UCSD-AML1 (cell line): ENCODE measurements around the gene KIAA1755.
"Not testable (repeated sequence)": the region's sequence is repeated elsewhere in the genome, so short reads cannot be mapped to it uniquely, and the experiment has no call there.

Experiments
- DNase-seq: peaks from one replicate; lab custom pipeline; 2025; ENCODE audit not compliant: unreplicated experiment; lab: John Stamatoyannopoulos, UW

The KIAA1755 gene

GRCh38 chr20:38290829-38291814, 30.6 kb upstream of the KIAA1755 start:
- no peak for DNase-seq

GRCh38 chr20:38286586-38287531, 26.3 kb upstream of the KIAA1755 start:
- DNase-seq, result no peak

GRCh38 chr20:38284893-38285444, 24.4 kb upstream of the KIAA1755 start:
- no peak for DNase-seq

- DNase-seq, result not testable (repeated sequence)
Measured at GRCh38 chr20:38284066-38284650, 23.6 kb upstream of the KIAA1755 start.

- no peak for DNase-seq
Measured at GRCh38 chr20:38283236-38283635, 22.7 kb upstream of the KIAA1755 start.

GRCh38 chr20:38281176-38281915, 20.8 kb upstream of the KIAA1755 start:
- not testable (repeated sequence) for DNase-seq

GRCh38 chr20:38278763-38279162, 18.2 kb upstream of the KIAA1755 start:
- DNase-seq, result no peak

- DNase-seq, result no peak
Measured at GRCh38 chr20:38278131-38278530, 17.6 kb upstream of the KIAA1755 start.

GRCh38 chr20:38277691-38278090, 17.2 kb upstream of the KIAA1755 start:
- DNase-seq, result no peak

- no peak for DNase-seq
Measured at GRCh38 chr20:38277285-38277684, 16.8 kb upstream of the KIAA1755 start.

- no peak for DNase-seq
Measured at GRCh38 chr20:38275815-38276550, 15.4 kb upstream of the KIAA1755 start.

GRCh38 chr20:38272961-38273360, 12.4 kb upstream of the KIAA1755 start:
- DNase-seq, result no peak

- DNase-seq, result no peak
Measured at GRCh38 chr20:38272398-38272797, 11.9 kb upstream of the KIAA1755 start.

GRCh38 chr20:38271608-38272120, 11.1 kb upstream of the KIAA1755 start:
- no peak for DNase-seq

GRCh38 chr20:38270869-38271605, 10.5 kb upstream of the KIAA1755 start:
- no peak for DNase-seq

- DNase-seq, result no peak
Measured at GRCh38 chr20:38269715-38270114, 9.2 kb upstream of the KIAA1755 start.

- no peak for DNase-seq
Measured at GRCh38 chr20:38269040-38269439, 8.5 kb upstream of the KIAA1755 start.

GRCh38 chr20:38267901-38268514, 7.5 kb upstream of the KIAA1755 start:
- no peak for DNase-seq
